Duodenal mucosa (tissue), 2 donors: ENCODE measurements around the gene HSPA12A.

Experiments used
- H3K27ac ChIP-seq: one replicate; pipeline ENCODE4 v1.7.0; 2013; ENCODE audit warnings: low read depth, low read length
- H3K27me3 ChIP-seq, 2 donors: one replicate each; pipeline ENCODE4 v1.7.0; 2013; ENCODE audit warnings: low read length in 2 of 2, control low read depth in 1 of 2; ENCODE audit not compliant: insufficient read depth in 2 of 2, control insufficient read depth in 1 of 2
- H3K36me3 ChIP-seq, 2 donors: one replicate each; pipeline ENCODE4 v1.7.0; 2013; ENCODE audit warnings: low read length in 2 of 2, control low read depth in 1 of 2; ENCODE audit not compliant: insufficient read depth in 2 of 2, control insufficient read depth in 1 of 2
- H3K4me1 ChIP-seq, 2 donors: one replicate each; pipeline ENCODE4 v1.7.0; 2013; ENCODE audit warnings: low read length in 2 of 2, control low read depth in 1 of 2; ENCODE audit not compliant: insufficient read depth in 2 of 2, control insufficient read depth in 1 of 2
- H3K4me3 ChIP-seq, 2 donors: one replicate each; pipeline ENCODE4 v1.7.0; 2013; ENCODE audit warnings: low read length in 2 of 2, low read depth in 1 of 2
- H3K9ac ChIP-seq, 2 donors: one replicate each; pipeline ENCODE4 v1.7.0; 2013; ENCODE audit warnings: low read length in 2 of 2, low read depth in 1 of 2
- H3K9me3 ChIP-seq, 2 donors: one replicate each; pipeline ENCODE4 v1.7.0; 2013; ENCODE audit warnings: low read length in 2 of 2, control low read depth in 1 of 2; ENCODE audit not compliant: control insufficient read depth in 1 of 2

Gene HSPA12A

GRCh38 chr10:116660860-116661259 is 81.5 kb downstream of the HSPA12A start:
- Histone ChIP-seq H3K27me3 (no peaks in the 10 kb centered on the region), H3K27ac (no peak overlapping the region), H3K9ac (no peak overlapping the region), H3K36me3 (no peaks in the 10 kb centered on the region), H3K4me3 (no peak overlapping the region), H3K9me3 (no peaks in the 10 kb centered on the region), H3K4me1 (no peaks in the 10 kb centered on the region)

DNA sequence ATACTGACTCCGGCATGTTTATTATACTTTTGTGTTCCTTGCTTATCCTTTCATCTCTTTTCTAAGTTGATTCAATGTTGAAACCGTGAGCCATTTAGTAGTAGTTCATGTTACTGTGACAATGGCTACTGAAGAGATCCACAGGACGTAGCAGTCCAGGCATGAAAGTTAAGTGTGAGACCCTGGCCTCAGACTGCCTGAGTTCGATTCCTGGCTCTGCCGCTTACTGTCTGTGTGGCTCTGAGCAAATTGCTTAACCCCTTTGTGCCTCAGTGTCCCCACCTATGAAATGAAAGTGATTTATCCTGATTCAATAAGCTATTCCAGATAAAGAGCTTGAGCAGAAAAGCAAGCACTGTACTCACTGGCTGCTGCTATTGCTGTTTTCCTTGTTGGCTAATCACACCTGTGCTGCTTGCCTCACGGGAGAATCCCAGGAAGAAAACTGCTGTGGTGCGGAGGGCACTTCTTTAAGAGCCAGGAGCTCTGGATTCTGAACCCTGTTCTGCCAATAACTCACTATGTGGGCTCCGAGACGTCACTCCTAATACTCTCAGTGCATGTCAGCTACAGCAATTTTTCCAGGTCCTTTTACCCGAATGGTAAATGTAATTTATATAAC is 83.2 kb downstream of the HSPA12A start:
- H3K4me1 ChIP-seq: no peaks in the 10 kb centered on the region
- no peaks in the 10 kb centered on the region for H3K27me3 ChIP-seq
- H3K9ac ChIP-seq: no peak overlapping the region
- H3K9me3 ChIP-seq: no peaks in the 10 kb centered on the region
- no peak overlapping the region for H3K4me3 ChIP-seq
- H3K36me3 ChIP-seq: peaks cover 0 to 3% of the 10 kb centered on the region in 2 donors
- no peak overlapping the region for H3K27ac ChIP-seq

- Histone ChIP-seq H3K9me3 (no peaks in the 10 kb centered on the region), H3K4me1 (no peaks in the 10 kb centered on the region), H3K36me3 (peaks cover 0 to 3% of the 10 kb centered on the region in 2 donors), H3K9ac (no peak overlapping the region), H3K27me3 (no peaks in the 10 kb centered on the region), H3K27ac (no peak overlapping the region), H3K4me3 (no peak overlapping the region)
Measured at GRCh38 chr10:116657863-116658551, 84.4 kb downstream of the HSPA12A start.

DNA sequence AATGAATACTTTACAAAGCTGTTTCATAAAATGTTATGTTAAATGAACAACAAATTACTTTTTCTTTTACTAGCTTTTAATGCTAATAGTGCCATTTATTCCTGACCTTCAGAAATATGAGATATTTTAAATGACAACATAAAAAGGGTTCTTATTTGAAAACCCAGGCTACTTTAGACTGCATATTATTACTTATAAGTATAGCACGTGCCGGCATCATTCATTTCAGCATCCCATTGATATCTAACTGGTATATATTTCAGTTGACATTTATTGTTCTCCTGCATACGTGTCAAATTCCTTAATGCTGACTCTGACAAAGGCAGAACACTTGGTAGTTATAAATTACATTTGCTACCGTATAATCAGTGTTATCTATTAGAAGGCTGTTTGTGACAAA is 86.3 kb downstream of the HSPA12A start:
- Histone ChIP-seq H3K9me3 (no peaks in the 10 kb centered on the region), H3K4me3 (no peak overlapping the region), H3K27ac (no peak overlapping the region), H3K9ac (no peak overlapping the region), H3K36me3 (peaks cover 0 to 3% of the 10 kb centered on the region in 2 donors), H3K27me3 (no peaks in the 10 kb centered on the region), H3K4me1 (no peaks in the 10 kb centered on the region)

GRCh38 chr10:116655568-116655967 is 86.8 kb downstream of the HSPA12A start:
- H3K27me3 ChIP-seq: no peaks in the 10 kb centered on the region
- H3K27ac ChIP-seq: no peak overlapping the region
- H3K9me3 ChIP-seq: no peaks in the 10 kb centered on the region
- no peak overlapping the region for H3K9ac ChIP-seq
- no peak overlapping the region for H3K4me3 ChIP-seq
- H3K36me3 ChIP-seq: peaks cover 0 to 3% of the 10 kb centered on the region in 2 donors
- H3K4me1 ChIP-seq: no peaks in the 10 kb centered on the region

GRCh38 chr10:116654816-116655215 is 87.5 kb downstream of the HSPA12A start:
- Histone ChIP-seq H3K27me3 (no peaks in the 10 kb centered on the region), H3K36me3 (peaks cover 0 to 3% of the 10 kb centered on the region in 2 donors), H3K4me3 (no peak overlapping the region), H3K27ac (no peak overlapping the region), H3K9me3 (no peaks in the 10 kb centered on the region), H3K9ac (no peak overlapping the region), H3K4me1 (no peaks in the 10 kb centered on the region)

GRCh38 chr10:116653885-116654284 is 88.5 kb downstream of the HSPA12A start:
- Histone ChIP-seq H3K27ac (no peak overlapping the region), H3K9me3 (no peaks in the 10 kb centered on the region), H3K9ac (no peak overlapping the region), H3K4me3 (no peak overlapping the region), H3K4me1 (no peaks in the 10 kb centered on the region), H3K27me3 (no peaks in the 10 kb centered on the region), H3K36me3 (peaks cover 0 to 3% of the 10 kb centered on the region in 2 donors)

DNA sequence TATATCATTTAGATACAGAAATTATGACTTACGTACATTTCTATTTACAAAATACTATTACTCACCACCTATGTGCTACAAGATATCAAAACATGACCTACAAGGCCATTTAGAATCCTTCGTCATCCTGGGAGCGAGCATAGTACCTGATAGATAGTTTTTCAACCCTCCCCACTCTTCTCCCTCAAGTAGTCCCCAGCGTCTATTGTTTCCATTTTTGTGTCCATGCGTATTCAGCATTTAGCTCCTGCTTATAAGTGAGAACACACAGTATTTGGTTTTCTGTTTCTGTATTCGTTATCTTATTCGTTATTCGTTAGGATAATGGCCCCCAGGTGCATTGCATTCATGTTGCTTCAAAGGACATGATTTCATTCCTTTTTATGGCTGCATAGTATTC is 93.5 kb downstream of the HSPA12A start:
- Histone ChIP-seq H3K4me3 (no peak overlapping the region), H3K27ac (no peak overlapping the region), H3K9ac (no peak overlapping the region), H3K36me3 (peaks cover 3 to 7% of the 10 kb centered on the region in 2 donors), H3K27me3 (no peaks in the 10 kb centered on the region), H3K4me1 (no peaks in the 10 kb centered on the region), H3K9me3 (no peaks in the 10 kb centered on the region)

DNA sequence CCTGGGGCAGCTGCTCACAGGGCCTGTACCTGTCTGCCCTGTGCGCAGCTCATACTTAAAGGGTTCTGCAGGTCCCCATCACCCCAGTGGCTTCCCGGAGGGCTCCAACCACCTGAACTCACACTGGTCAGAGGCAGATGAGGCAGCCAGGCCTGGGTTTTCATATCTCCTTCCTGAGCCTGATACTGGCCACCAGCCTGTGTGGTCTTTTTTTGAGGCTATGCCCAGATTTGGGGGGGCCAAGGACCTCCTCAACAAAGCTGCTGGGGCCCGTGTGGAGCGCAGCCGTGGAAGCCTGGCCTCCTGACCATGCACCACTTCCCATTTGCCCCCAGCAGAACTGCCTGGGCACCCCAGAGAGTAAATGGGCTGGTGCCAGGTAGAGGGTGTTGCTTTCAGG is 95.9 kb downstream of the HSPA12A start:
- Histone ChIP-seq H3K27ac (no peak overlapping the region), H3K9ac (no peak overlapping the region), H3K36me3 (peaks cover 12 to 23% of the 10 kb centered on the region in 2 donors), H3K4me1 (no peaks in the 10 kb centered on the region), H3K27me3 (no peaks in the 10 kb centered on the region), H3K9me3 (no peaks in the 10 kb centered on the region), H3K4me3 (no peak overlapping the region)

DNA sequence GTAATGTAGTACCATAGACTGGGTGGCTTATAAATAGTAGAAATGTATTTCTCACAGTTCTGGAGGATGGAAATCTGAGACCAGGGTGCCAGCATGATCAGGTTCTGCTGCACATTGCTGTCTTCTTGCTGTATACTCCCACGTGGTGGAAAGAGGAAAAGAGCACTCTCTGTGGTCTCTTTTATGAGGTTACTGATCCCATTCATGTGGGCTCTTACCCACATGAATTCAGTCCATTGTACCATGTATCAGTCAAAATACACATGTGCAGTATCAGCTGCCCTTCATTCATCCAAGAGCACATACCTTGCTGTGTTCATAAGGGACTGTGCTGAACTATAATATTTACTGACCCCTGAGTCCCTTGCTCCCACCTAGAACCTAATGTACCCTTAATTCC is 104.5 kb downstream of the HSPA12A start:
- Histone ChIP-seq H3K27ac (no peak overlapping the region), H3K36me3 (peaks cover 3 to 23% of the 10 kb centered on the region in 2 donors), H3K27me3 (no peaks in the 10 kb centered on the region), H3K9ac (no peak overlapping the region), H3K4me1 (no peaks in the 10 kb centered on the region), H3K4me3 (no peak overlapping the region), H3K9me3 (no peaks in the 10 kb centered on the region)
